Uterus (tissue), 4 donors: ENCODE results near the gene CACNG6. TPM values are rescaled to one million over a fixed set of nuclear protein-coding genes. Genes with fewer than 3 reads are reported as not detected.

ENCODE experiments used
- DNase-seq, 2 donors: peaks; one replicate each; pipeline ENCODE4 v3.0.0-alpha.2; 2019 to 2020
- H3K27ac ChIP-seq, 2 donors: fragments of 200-600 bp; sonication (generic); 1 replicate in 1 of 2; 2 replicates in 1 of 2; pipeline ENCODE4 v1.5.1; 2016 to 2018
- H3K27me3 ChIP-seq, 2 donors: fragments of 200-600 bp; sonication (generic); one replicate each; pipeline ENCODE4 v1.5.1; 2018 to 2019; ENCODE audit warnings: control low read depth in 1 of 2
- H3K36me3 ChIP-seq, 2 donors: fragments of 200-600 bp; sonication (generic); one replicate each; pipeline ENCODE4 v1.5.1; 2019; ENCODE audit warnings: control low read depth in 1 of 2
- H3K4me1 ChIP-seq, 2 donors: fragments of 200-600 bp; sonication (generic); one replicate each; pipeline ENCODE4 v1.5.1; 2018 to 2019; ENCODE audit warnings: control low read depth in 1 of 2
- H3K4me3 ChIP-seq, 2 donors: fragments of 200-600 bp; sonication (generic); 1 replicate in 1 of 2; 2 replicates in 1 of 2; pipeline ENCODE4 v1.5.1; 2018 to 2019; ENCODE audit warnings: mild to moderate bottlenecking in 1 of 2
- H3K9me3 ChIP-seq, 2 donors: fragments of 200-600 bp; sonication (generic); one replicate each; pipeline ENCODE4 v1.5.1; 2019; ENCODE audit warnings: control low read depth in 1 of 2
- POLR2A ChIP-seq, 2 donors: fragments of 450-650 bp; IDR thresholded peaks; one replicate each; pipeline ENCODE4 v1.6.1; 2016; ENCODE audit warnings: antibody characterized with exemption in 2 of 2, mild to moderate bottlenecking in 1 of 2, moderate library complexity in 1 of 2
- intact Hi-C: fragments of 100-400 bp; cut with DNase I; formaldehyde crosslinking; loops from one replicate; pipeline ENCODE4 v1.15.1; 2023; ENCODE audit warnings: low total_unique reads
- total RNA-seq, 4 donors: library from RNA; depleted of rRNA in 3 of 4; stranded (reverse); fragments of >200 nt in 3 of 4; gene quantifications; one replicate each; pipeline versions ENCODE4 v1.1.0 to v1.2.4, GENCODE V29; 2014 to 2023
- TF ChIP-seq, protein P1 (sequence below), 4 experiments: fragments of 200-600 bp in 2 of 4; fragments of 450-650 bp in 2 of 4; sonication (generic) in 2 of 4; IDR thresholded peaks; one replicate each; pipeline ENCODE4 v1.5.1; 2016 to 2019; ENCODE audit warnings: antibody characterized with exemption in 4 of 4, mild to moderate bottlenecking in 2 of 4, moderate library complexity in 1 of 4
- donor health status: DM: yes; HTN: yes; CAD: no.

Gene CACNG6
- total RNA-seq, 4 donors from 2014 or later = 0.55 to 1.7 TPM; not detected in 2

DNA sequence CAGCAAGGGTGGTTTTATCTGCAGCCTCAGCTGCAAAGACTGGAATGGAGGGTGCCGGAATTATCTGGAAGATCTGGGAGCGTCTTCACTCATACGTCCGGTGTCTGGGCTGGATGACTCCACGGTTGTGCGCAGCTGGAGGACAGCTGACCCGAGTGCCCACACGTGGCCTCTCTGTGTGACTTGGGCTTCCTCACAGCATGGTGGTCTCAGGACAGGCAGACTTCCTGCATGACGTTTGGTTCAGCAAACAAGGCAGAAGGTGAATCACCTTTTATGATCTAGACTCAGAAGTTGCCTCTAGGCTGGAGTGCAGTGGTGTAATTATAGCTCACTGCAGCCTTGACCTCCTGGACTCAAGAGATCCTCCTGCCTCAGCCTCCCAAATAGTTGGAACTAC, 33.2 kb downstream of the CACNG6 start:
- TF ChIP-seq, protein P1, sequence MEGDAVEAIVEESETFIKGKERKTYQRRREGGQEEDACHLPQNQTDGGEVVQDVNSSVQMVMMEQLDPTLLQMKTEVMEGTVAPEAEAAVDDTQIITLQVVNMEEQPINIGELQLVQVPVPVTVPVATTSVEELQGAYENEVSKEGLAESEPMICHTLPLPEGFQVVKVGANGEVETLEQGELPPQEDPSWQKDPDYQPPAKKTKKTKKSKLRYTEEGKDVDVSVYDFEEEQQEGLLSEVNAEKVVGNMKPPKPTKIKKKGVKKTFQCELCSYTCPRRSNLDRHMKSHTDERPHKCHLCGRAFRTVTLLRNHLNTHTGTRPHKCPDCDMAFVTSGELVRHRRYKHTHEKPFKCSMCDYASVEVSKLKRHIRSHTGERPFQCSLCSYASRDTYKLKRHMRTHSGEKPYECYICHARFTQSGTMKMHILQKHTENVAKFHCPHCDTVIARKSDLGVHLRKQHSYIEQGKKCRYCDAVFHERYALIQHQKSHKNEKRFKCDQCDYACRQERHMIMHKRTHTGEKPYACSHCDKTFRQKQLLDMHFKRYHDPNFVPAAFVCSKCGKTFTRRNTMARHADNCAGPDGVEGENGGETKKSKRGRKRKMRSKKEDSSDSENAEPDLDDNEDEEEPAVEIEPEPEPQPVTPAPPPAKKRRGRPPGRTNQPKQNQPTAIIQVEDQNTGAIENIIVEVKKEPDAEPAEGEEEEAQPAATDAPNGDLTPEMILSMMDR (IDR thresholded peaks at IDR 0.05) = no peak
- TF ChIP-seq POLR2A (IDR thresholded peaks at IDR 0.05) = no peak
- H3K27ac ChIP-seq = no peak overlapping the region
- no peaks in the 10 kb centered on the region for H3K4me1 ChIP-seq
- no peaks in the 10 kb centered on the region for H3K27me3 ChIP-seq
- intact Hi-C loops = no loop called here
- H3K4me3 ChIP-seq = no peak overlapping the region
- no peaks in the 10 kb centered on the region for H3K9me3 ChIP-seq
- no peak for DNase-seq
- H3K36me3 ChIP-seq = no peaks in the 10 kb centered on the region

DNA sequence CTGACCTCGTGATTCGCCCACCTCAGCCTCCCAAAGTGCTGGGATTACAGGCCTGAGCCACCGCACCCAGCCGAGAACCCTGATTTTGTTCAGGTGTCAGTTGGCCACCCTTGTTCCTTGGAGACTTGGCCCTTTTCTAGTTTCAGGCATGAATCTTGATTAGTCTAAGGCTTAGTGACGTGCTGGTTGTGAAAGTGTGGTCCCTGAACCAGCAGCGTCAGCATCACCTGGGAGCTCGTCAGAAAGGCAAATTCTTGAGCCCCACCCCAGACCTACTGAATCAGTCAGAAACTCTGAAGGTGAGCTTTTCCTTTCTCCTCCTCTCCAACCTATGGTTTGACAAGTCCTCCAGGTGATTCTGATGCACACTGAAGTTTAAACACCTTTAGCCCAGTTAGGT, 35.2 kb downstream of the CACNG6 start:
- Histone ChIP-seq H3K36me3 (no peaks in the 10 kb centered on the region), H3K4me3 (no peak overlapping the region), H3K4me1 (no peaks in the 10 kb centered on the region), H3K27me3 (no peaks in the 10 kb centered on the region), H3K9me3 (no peaks in the 10 kb centered on the region), H3K27ac (no peak overlapping the region)
- TF ChIP-seq POLR2A (IDR thresholded peaks at IDR 0.05) = no peak
- TF ChIP-seq, protein P1 (IDR thresholded peaks at IDR 0.05) = no peak
- intact Hi-C loops = no loop called here
- no peak for DNase-seq

DNA sequence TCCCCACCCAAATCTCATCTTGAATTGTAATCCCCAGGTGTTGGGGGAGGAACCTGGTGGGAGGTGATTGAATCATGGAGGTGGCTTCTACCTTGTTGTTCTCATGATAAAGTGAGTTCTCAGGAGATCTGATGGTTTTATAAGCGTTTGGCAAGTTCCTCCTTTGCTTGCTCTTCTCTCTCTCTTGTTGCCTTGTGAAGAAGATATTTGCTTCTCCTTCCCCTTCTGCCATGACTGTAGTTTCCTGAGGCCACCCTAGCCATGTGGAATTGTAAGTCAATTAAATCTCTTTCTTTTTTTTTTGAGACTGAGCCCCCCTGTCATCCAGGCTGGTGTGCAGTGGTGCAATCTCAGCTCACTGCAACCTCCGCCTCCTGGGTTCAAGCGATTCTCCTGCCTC, 37.9 kb downstream of the CACNG6 start:
- Histone ChIP-seq H3K4me1 (no peaks in the 10 kb centered on the region), H3K36me3 (no peaks in the 10 kb centered on the region), H3K27me3 (no peaks in the 10 kb centered on the region), H3K27ac (no peak overlapping the region), H3K9me3 (no peaks in the 10 kb centered on the region), H3K4me3 (no peak overlapping the region)
- no peak for TF ChIP-seq POLR2A (IDR thresholded peaks at IDR 0.05)
- TF ChIP-seq, protein P1 (IDR thresholded peaks at IDR 0.05) = no peak
- DNase-seq = no peak
- intact Hi-C loops = no loop called here

DNA sequence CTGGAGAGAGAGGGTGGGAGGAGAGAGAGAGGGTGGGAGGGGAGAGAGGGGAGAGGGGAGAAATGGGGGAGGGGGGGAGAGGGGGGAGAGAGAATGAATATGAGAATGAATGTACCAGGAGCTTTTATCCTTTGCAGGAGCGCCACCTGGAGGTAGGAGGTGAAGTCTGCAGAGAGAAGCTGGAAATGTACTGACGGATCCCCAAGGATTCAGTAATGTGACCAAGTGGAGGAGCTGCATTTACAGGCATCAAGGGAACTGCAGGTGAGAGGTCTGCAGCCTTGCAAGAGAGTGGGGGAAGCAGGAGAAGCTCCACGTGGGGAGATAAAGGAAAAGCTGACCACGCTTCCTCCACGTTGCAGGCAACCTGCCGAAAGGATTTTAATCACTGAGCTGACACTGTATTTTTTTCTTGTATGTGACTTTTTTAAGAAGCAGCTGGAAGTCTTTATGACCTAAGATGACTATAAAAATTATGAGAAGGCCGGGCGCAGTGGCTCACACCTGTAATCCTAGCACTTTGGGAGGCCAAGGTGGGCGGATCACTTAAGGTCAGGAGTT, 38.6 kb downstream of the CACNG6 start:
- peak in 1 of 2 donors; percentile 20 for DNase-seq
- H3K4me3 ChIP-seq = no peak overlapping the region
- no peaks in the 10 kb centered on the region for H3K36me3 ChIP-seq
- H3K9me3 ChIP-seq = no peaks in the 10 kb centered on the region
- no peaks in the 10 kb centered on the region for H3K4me1 ChIP-seq
- no peak overlapping the region for H3K27ac ChIP-seq
- H3K27me3 ChIP-seq = no peaks in the 10 kb centered on the region
- intact Hi-C loops = no loop called here
- TF ChIP-seq POLR2A (IDR thresholded peaks at IDR 0.05) = no peak
- TF ChIP-seq, protein P1 (IDR thresholded peaks at IDR 0.05) = peak; percentile 23 to 39 (median 30)

DNA sequence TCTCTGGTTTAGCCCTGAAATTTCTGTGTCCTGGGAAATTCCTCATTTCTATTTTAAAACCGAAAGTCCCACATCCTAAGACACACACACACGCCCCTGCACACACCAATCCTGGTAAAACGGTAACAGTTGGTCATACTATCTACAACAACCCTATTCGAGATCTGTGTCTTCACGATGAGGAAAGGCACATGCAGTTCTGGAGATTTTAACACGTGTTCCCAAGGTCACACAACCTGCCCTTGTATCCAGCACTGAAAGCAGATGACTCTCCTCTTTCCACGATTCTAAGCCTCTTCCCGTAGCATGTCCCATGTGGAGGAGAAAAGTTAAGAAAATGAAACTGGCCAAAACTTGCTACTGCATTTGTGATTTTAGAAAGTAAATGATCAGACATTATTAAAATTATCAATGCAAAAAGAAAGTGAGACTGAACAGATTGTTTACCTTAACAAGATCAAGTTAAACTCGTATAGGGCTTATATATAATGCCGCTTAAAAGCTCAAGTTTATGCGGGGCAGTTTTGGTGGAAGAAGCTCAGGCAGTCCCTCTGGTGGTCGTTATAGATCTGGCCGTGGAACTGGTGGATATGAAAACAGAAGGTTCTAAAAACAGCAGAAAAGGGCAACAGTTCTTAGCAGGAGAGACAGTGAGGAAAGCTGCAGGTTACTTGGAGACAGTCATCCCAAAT, 39.6 kb downstream of the CACNG6 start:
- intact Hi-C loops = no loop called here
- Histone ChIP-seq H3K4me1 (no peaks in the 10 kb centered on the region), H3K27ac (no peak overlapping the region), H3K4me3 (no peak overlapping the region), H3K27me3 (no peaks in the 10 kb centered on the region), H3K36me3 (no peaks in the 10 kb centered on the region), H3K9me3 (no peaks in the 10 kb centered on the region)
- DNase-seq = no peak
- TF ChIP-seq, protein P1 (IDR thresholded peaks at IDR 0.05) = no peak
- no peak for TF ChIP-seq POLR2A (IDR thresholded peaks at IDR 0.05)
